Tibial nerve (tissue), 4 donors: Measurements from ENCODE around the gene MARK2. TPM values are rescaled to one million over a fixed set of nuclear protein-coding genes. Genes with fewer than 3 reads are reported as not detected.

Source experiments
- DNase-seq, 2 donors: peaks; one replicate each; pipeline ENCODE4 v3.0.0-alpha.2; 2019; ENCODE audit warnings: low spot score in 2 of 2
- H3K27ac ChIP-seq, 4 donors: fragments of 200-600 bp; sonication (generic) in 3 of 4; one replicate each; pipeline ENCODE4 v1.5.1; 2017 to 2019; ENCODE audit warnings: mild to moderate bottlenecking in 1 of 4
- H3K27me3 ChIP-seq, 2 donors: fragments of 200-600 bp; sonication (generic) in 1 of 2; one replicate each; pipeline versions ENCODE4 v1.5.1 to v1.6.0; 2017 to 2019
- H3K36me3 ChIP-seq, 3 donors: fragments of 200-600 bp; sonication (generic); one replicate each; pipeline ENCODE4 v1.5.1; 2018 to 2019
- H3K4me1 ChIP-seq, 4 donors: fragments of 200-600 bp; sonication (generic) in 3 of 4; one replicate each; pipeline ENCODE4 v1.5.1; 2017 to 2019
- H3K4me3 ChIP-seq, 4 donors: fragments of 200-600 bp; sonication (generic) in 3 of 4; one replicate each; pipeline ENCODE4 v1.5.1; 2017 to 2019; ENCODE audit warnings: mild to moderate bottlenecking in 1 of 4, moderate library complexity in 1 of 4
- H3K9me3 ChIP-seq, 4 donors: fragments of 200-600 bp; sonication (generic) in 3 of 4; one replicate each; pipeline ENCODE4 v1.5.1; 2017 to 2019
- EP300 ChIP-seq, 2 donors: sonication (generic); formaldehyde crosslinking; IDR thresholded peaks; one replicate each; pipeline ENCODE4 v1.6.1; 2017; ENCODE audit warnings: antibody characterized with exemption in 2 of 2, mild to moderate bottlenecking in 1 of 2
- POLR2A ChIP-seq, 2 donors: fragments of 450-650 bp; IDR thresholded peaks; one replicate each; pipeline ENCODE4 v1.6.1; 2017; ENCODE audit warnings: antibody characterized with exemption in 2 of 2, mild to moderate bottlenecking in 2 of 2, moderate library complexity in 2 of 2
- WGBS, 2 donors: methylation state at CpG; one replicate each; pipeline ENCODE4 v1.1.5; 2018; 5-methylcytosine and 5-hydroxymethylcytosine counted together
- total RNA-seq, 4 donors: library from RNA; depleted of rRNA; stranded (reverse); fragments of >200 nt; gene quantifications; one replicate each; pipeline ENCODE4 v1.1.0, GENCODE V29; 2016
- TF ChIP-seq, protein P1 (sequence below), 5 experiments: fragments of 200-600 bp in 3 of 5; fragments of 450-650 bp in 2 of 5; sonication (generic) in 3 of 5; IDR thresholded peaks; one replicate each; pipeline ENCODE4 v1.5.1; 2016 to 2019; ENCODE audit warnings: antibody characterized with exemption in 5 of 5, mild to moderate bottlenecking in 3 of 5, moderate library complexity in 2 of 5

Gene MARK2
- total RNA-seq, 4 donors from 2014 or later, result 22.1 to 32.1 (median 23.6) TPM

DNA sequence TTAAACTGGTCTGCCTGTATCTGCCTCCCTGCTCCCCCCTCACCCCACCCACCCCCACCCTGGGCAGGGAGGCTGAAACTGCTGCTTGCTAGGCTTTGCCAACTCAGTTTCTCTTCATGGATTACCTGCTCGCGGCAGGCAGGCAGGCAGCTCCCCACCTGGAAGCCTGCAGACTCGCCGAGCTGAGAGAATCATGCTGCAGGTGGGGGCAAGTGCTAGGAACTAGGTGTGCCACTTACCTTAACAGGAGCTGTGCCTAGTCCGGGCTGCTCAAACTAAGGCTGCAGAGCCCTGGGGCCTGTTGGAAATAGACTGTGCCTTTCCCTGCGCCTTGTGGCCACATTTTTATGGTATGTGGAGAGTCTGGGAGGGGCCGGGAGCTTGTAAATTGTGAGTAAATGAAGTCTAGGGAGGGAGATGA is 30.3 kb downstream of the MARK2 start:
- Histone ChIP-seq H3K36me3 (no peaks in the 10 kb centered on the region), H3K4me3 (no peak overlapping the region), H3K4me1 (peaks cover 0 to 89% (median 64%) of the 10 kb centered on the region in 4 donors), H3K27ac (peak overlapping the region in 1 of 4 donors; percentile 40), H3K27me3 (no peaks in the 10 kb centered on the region), H3K9me3 (no peaks in the 10 kb centered on the region)
- WGBS, 2 donors, result 77 to 88% methylated on average over 2 to 7 of the region's 7 CpGs
- TF ChIP-seq POLR2A (IDR thresholded peaks at IDR 0.05) (no peak), EP300 (IDR thresholded peaks at IDR 0.05) (no peak)
- TF ChIP-seq, protein P1, sequence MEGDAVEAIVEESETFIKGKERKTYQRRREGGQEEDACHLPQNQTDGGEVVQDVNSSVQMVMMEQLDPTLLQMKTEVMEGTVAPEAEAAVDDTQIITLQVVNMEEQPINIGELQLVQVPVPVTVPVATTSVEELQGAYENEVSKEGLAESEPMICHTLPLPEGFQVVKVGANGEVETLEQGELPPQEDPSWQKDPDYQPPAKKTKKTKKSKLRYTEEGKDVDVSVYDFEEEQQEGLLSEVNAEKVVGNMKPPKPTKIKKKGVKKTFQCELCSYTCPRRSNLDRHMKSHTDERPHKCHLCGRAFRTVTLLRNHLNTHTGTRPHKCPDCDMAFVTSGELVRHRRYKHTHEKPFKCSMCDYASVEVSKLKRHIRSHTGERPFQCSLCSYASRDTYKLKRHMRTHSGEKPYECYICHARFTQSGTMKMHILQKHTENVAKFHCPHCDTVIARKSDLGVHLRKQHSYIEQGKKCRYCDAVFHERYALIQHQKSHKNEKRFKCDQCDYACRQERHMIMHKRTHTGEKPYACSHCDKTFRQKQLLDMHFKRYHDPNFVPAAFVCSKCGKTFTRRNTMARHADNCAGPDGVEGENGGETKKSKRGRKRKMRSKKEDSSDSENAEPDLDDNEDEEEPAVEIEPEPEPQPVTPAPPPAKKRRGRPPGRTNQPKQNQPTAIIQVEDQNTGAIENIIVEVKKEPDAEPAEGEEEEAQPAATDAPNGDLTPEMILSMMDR (IDR thresholded peaks at IDR 0.05), result no peak
- no peak for DNase-seq

DNA sequence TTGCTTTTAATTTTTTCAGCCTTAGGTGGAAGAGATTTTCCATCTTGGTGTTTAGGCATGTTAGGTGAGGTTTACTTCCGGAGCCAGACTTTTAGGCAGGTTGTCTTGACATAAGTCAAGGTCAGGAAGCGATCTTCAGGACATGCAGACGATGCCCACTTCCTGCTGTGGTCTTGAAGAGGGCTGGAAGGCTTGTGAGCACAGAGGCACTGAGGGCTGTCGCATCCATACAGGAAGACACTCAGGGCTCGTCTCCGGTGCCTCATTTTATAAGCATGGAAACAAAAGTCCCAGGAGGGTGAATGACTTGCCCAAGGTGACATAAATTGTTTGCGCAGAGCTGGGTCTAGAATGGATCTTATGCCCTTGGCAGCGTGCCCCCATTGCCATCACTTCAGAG is 30.8 kb downstream of the MARK2 start:
- H3K4me3 ChIP-seq, result no peak overlapping the region
- peaks cover 0 to 94% (median 68%) of the 10 kb centered on the region in 4 donors for H3K4me1 ChIP-seq
- H3K27me3 ChIP-seq, result no peaks in the 10 kb centered on the region
- H3K36me3 ChIP-seq, result no peaks in the 10 kb centered on the region
- H3K27ac ChIP-seq, result peak overlapping the region in 2 of 4 donors; percentile 30 to 52
- TF ChIP-seq, protein P1 (IDR thresholded peaks at IDR 0.05), result no peak
- no peak for TF ChIP-seq POLR2A (IDR thresholded peaks at IDR 0.05)
- H3K9me3 ChIP-seq, result no peaks in the 10 kb centered on the region
- DNase-seq, result no peak
- WGBS, 2 donors, result 70 to 76% methylated on average over 8 of the region's 8 CpGs

DNA sequence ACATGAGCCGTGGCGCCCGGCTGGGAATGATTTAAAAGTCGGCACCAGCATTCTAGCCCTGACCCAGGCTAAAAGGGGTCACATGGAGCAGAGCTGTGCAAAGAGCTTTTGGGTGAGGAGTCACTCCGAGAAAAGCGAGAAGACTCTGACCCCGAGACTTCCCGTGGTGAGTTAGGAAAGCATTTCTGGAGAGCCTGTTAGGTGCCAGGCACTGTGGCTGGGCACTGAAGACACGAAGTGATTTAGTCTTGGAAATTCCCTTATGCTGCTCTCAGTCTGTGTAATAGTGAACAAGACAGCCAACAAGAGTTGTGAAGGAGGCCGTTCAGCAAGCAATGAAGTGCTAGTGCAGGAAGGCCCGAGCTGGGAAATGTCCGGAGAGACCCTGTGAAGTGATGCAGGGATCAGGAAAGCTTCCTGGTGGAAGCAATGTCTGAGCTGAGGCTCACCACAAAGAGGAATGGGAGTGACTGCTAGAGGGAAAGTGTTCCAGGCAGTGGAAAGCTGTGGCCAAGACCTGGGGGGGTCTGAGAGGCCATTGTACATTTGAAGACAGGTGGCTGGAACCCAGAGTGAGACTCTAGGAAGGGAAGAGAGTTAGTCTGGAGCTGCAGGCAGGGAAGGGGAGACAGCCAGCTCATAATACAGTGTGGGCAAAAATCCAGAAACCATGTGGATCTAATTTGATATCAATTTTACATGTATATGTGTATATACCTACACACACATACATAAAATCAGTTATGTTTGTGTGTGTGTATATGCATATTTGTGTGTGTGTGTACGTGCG is 31.6 kb downstream of the MARK2 start:
- Histone ChIP-seq H3K4me1 (peaks cover 0 to 90% (median 66%) of the 10 kb centered on the region in 4 donors), H3K27me3 (no peaks in the 10 kb centered on the region), H3K9me3 (no peaks in the 10 kb centered on the region), H3K27ac (peak overlapping the region in 3 of 4 donors; percentile 30 to 52 (median 43)), H3K4me3 (no peak overlapping the region), H3K36me3 (no peaks in the 10 kb centered on the region)
- TF ChIP-seq POLR2A (IDR thresholded peaks at IDR 0.05) (no peak), EP300 (IDR thresholded peaks at IDR 0.05) (no peak)
- TF ChIP-seq, protein P1 (IDR thresholded peaks at IDR 0.05), result no peak
- no peak for DNase-seq
- WGBS, 2 donors, result 36 to 38% methylated on average over 14 of the region's 14 CpGs

DNA sequence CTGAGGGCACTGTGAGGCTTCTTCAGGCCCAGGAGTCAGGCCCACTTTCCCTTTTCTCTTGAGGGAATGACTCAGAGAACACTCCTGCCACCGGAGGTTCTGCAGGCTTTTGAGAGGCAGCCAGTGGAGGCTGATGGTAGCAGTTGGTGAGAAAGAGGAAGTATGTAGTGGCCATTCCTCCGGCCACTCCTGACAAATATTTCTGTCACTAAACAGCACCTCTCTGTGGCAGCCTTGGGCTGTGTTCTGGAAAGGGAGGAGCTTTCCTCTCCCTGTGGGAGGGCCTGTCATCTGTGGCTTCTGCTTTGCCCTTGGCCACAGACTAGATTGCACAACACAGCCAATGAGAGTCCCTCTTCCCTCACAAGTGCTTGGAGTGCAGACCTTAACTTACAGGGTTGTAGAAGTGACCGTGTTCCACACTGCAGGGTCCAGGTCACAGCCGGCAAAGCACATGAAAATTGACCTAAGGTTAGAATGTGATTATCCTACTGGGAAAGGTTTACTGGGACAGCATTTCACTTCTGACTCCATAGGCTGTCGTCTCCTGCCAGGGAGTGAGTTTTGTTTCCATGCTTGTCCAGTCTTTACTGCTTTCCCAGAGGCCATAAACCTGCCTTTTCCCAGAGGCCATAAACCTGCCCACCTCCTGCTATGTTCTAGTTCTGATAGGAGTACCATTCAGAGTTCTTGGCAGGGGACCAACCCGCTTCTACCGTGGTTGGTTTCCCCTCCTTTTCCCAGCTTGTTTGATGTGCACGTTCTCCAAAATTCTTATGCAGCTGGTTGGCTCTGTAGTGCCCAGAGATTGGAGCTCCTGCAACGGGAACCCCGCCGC is 33.3 kb downstream of the MARK2 start:
- peak in 1 of 2 donors; percentile 83 for TF ChIP-seq EP300 (IDR thresholded peaks at IDR 0.05)
- TF ChIP-seq, protein P1 (IDR thresholded peaks at IDR 0.05), result peak; percentile 18 to 63 (median 47)
- peak in 1 of 2 donors; percentile 12 for TF ChIP-seq POLR2A (IDR thresholded peaks at IDR 0.05)
- WGBS, 2 donors, result 9 to 16% methylated on average over 11 of the region's 11 CpGs
- H3K9me3 ChIP-seq, result no peaks in the 10 kb centered on the region
- no peak overlapping the region for H3K4me3 ChIP-seq
- peak; percentile 63 to 82 for DNase-seq
- peaks cover 0 to 74% (median 57%) of the 10 kb centered on the region in 4 donors for H3K4me1 ChIP-seq
- no peaks in the 10 kb centered on the region for H3K27me3 ChIP-seq
- no peaks in the 10 kb centered on the region for H3K36me3 ChIP-seq
- peak overlapping the region in 3 of 4 donors; percentile 12 to 38 (median 21) for H3K27ac ChIP-seq
